ENCODE results near the gene EGFL6. TPM values are rescaled to one million over a fixed set of nuclear protein-coding genes. Genes with fewer than 3 reads are reported as not detected.
"Not testable (repeated sequence)": the region's sequence is repeated elsewhere in the genome, so short reads cannot be mapped to it uniquely, and the experiment has no call there.

EGFL6 gene
- total RNA-seq, 1 experiment from 2014 or later, result not detected

DNA sequence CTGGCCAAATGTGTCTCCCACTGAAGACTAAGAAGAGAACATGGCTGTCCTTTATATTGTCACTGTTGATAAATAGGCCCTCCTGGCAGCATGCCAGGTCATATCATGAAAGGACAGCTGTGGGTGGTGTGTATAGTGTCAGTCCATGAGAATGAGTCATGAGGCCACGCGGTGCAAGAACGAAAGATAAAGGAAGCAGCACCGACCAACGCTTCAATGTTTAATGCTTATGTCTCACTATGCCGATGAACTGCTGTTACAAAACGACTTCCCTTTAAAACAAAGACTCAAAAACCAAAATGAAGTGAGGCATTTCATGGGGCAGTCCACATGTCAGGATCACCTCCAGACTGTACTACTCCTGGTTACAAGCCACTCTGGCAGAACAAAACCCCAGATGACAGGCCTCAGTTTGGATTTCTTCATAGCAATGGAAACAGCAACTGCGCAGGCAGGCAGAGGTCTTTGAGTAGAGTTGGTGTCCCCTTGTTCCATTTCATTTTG, 78.4 kb downstream of the EGFL6 start:
- Histone ChIP-seq H3K36me3 (ENCODE audit: control insufficient read depth, insufficient read depth, low read length) (no peaks in the 10 kb centered on the region), H3K27me3 (ENCODE audit: control insufficient read depth, insufficient read depth, low read length) (no peaks in the 10 kb centered on the region), H3K27ac (ENCODE audit: low read length) (no peak overlapping the region), H3K4me3 (ENCODE audit: low read depth in 2 of 2, low read length in 2 of 2) (no peak overlapping the region), H3K4me1 (ENCODE audit: control insufficient read depth, insufficient read depth, low read length) (no peaks in the 10 kb centered on the region), H3K9me3 (ENCODE audit: control insufficient read depth, insufficient read depth, low read depth, low read length) (no peaks in the 10 kb centered on the region)
- in situ Hi-C loops (cut with HindIII; ENCODE audit: low pct_unique_long_range_greater_than_20kb, low sequenced_read_pairs) (no loop called here), intact Hi-C loops (cut with micrococcal nuclease; ENCODE audit: unreplicated experiment) (loop anchor here (2.0 kb wide), 1 partner anchor 141 kb away; no protein-coding TSS in a partner anchor)
- DNase-seq (ENCODE audit: low read depth, low spot score), result no peak
- TF ChIP-seq, protein P1, sequence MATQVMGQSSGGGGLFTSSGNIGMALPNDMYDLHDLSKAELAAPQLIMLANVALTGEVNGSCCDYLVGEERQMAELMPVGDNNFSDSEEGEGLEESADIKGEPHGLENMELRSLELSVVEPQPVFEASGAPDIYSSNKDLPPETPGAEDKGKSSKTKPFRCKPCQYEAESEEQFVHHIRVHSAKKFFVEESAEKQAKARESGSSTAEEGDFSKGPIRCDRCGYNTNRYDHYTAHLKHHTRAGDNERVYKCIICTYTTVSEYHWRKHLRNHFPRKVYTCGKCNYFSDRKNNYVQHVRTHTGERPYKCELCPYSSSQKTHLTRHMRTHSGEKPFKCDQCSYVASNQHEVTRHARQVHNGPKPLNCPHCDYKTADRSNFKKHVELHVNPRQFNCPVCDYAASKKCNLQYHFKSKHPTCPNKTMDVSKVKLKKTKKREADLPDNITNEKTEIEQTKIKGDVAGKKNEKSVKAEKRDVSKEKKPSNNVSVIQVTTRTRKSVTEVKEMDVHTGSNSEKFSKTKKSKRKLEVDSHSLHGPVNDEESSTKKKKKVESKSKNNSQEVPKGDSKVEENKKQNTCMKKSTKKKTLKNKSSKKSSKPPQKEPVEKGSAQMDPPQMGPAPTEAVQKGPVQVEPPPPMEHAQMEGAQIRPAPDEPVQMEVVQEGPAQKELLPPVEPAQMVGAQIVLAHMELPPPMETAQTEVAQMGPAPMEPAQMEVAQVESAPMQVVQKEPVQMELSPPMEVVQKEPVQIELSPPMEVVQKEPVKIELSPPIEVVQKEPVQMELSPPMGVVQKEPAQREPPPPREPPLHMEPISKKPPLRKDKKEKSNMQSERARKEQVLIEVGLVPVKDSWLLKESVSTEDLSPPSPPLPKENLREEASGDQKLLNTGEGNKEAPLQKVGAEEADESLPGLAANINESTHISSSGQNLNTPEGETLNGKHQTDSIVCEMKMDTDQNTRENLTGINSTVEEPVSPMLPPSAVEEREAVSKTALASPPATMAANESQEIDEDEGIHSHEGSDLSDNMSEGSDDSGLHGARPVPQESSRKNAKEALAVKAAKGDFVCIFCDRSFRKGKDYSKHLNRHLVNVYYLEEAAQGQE (IDR thresholded peaks at IDR 0.05; ENCODE audit: insufficient read depth in 1 of 2, low read depth in 2 of 2, low read length in 1 of 2), result no peak
- no peak for TF ChIP-seq CTCF (IDR thresholded peaks at IDR 0.05)
- TF ChIP-seq TCF7L2 (IDR thresholded peaks at IDR 0.05; ENCODE audit: low read depth, low read length), result no peak
- no peak for TF ChIP-seq POLR2AphosphoS5 (IDR thresholded peaks at IDR 0.05; ENCODE audit: low read depth, low read length)
- TF ChIP-seq SIN3A (IDR thresholded peaks at IDR 0.05; ENCODE audit: borderline replicate concordance, insufficient read depth, low read depth, low read length), result no peak
- CTCF ChIA-PET, result no interaction called here
- POLR2A ChIA-PET, result no interaction called here
- BruUV-seq (replicated peaks), result no TSS peak
- no peak for ATAC-seq

DNA sequence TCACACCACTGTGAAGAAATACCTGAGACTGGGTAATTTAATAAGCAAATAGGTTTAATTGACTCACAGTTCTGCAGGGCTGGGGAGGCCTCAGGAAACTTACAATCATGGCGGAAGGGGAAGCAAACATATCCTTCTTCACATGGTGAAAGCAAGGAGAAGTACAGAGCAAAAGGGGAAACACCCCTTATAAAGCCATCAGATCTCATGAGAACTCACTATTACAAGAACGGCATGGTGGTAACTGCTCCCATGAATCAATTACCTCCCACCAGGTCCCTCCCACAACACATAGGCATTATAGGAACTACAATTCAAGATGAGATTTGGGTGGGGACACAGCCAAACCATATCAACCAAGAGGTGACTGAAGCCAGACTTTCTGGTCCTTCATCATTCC, 78.9 kb downstream of the EGFL6 start:
- POLR2A ChIA-PET; H3K36me3 ChIP-seq (ENCODE audit: control insufficient read depth, insufficient read depth, low read length); H3K9me3 ChIP-seq (ENCODE audit: control insufficient read depth, insufficient read depth, low read depth, low read length); H3K4me3 ChIP-seq (ENCODE audit: low read depth in 2 of 2, low read length in 2 of 2); ATAC-seq; H3K27ac ChIP-seq (ENCODE audit: low read length); H3K27me3 ChIP-seq (ENCODE audit: control insufficient read depth, insufficient read depth, low read length); BruUV-seq (replicated peaks); DNase-seq (ENCODE audit: low read depth, low spot score); H3K4me1 ChIP-seq (ENCODE audit: control insufficient read depth, insufficient read depth, low read length); in situ Hi-C loops (cut with HindIII; ENCODE audit: low pct_unique_long_range_greater_than_20kb, low sequenced_read_pairs); intact Hi-C loops (cut with micrococcal nuclease; ENCODE audit: unreplicated experiment); CTCF ChIA-PET: not testable (repeated sequence)

DNA sequence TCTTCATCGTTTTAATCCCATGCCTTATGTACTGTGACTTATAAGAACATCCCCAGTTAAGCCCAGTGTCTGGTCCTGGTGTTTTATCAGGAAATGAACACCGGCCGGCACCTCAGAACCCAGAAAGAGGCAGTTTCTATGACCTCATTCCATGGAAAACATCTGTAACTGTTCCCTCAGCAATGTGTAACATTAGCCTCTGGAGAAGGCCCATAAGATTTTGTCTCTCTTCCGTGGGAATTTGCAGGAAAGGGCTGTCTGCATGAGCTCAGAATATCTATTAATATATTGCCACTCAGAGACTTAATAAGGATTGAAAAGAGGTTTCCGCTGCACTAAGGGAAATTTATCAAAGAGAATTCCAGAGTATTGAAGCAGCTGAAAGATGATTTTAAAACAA, 80.4 kb downstream of the EGFL6 start:
- no peaks in the 10 kb centered on the region for H3K27me3 ChIP-seq (ENCODE audit: control insufficient read depth, insufficient read depth, low read length)
- no peak for DNase-seq (ENCODE audit: low read depth, low spot score)
- no peak for ATAC-seq
- no peaks in the 10 kb centered on the region for H3K36me3 ChIP-seq (ENCODE audit: control insufficient read depth, insufficient read depth, low read length)
- no peaks in the 10 kb centered on the region for H3K4me1 ChIP-seq (ENCODE audit: control insufficient read depth, insufficient read depth, low read length)
- H3K4me3 ChIP-seq (ENCODE audit: low read depth in 2 of 2, low read length in 2 of 2), result no peak overlapping the region
- no peak for TF ChIP-seq TCF7L2 (IDR thresholded peaks at IDR 0.05; ENCODE audit: low read depth, low read length)
- TF ChIP-seq CTCF (IDR thresholded peaks at IDR 0.05), result no peak
- TF ChIP-seq SIN3A (IDR thresholded peaks at IDR 0.05; ENCODE audit: borderline replicate concordance, insufficient read depth, low read depth, low read length), result no peak
- TF ChIP-seq POLR2AphosphoS5 (IDR thresholded peaks at IDR 0.05; ENCODE audit: low read depth, low read length), result no peak
- intact Hi-C loops (cut with micrococcal nuclease; ENCODE audit: unreplicated experiment), result no loop called here
- in situ Hi-C loops (cut with HindIII; ENCODE audit: low pct_unique_long_range_greater_than_20kb, low sequenced_read_pairs), result no loop called here
- H3K27ac ChIP-seq (ENCODE audit: low read length), result no peak overlapping the region
- ChIA-PET CTCF (no interaction called here), POLR2A (no interaction called here)
- BruUV-seq (replicated peaks), result no TSS peak
- no peaks in the 10 kb centered on the region for H3K9me3 ChIP-seq (ENCODE audit: control insufficient read depth, insufficient read depth, low read depth, low read length)
